ENCODE measurements around the gene ZBTB24.

Gene ZBTB24

GRCh38 chr6:109449064-109449794, 33.8 kb downstream of the ZBTB24 start:
- DNase-seq: no peak

GRCh38 chr6:109448615-109449014, 34.4 kb downstream of the ZBTB24 start:
- no peak for DNase-seq

GRCh38 chr6:109447878-109448555, 35.0 kb downstream of the ZBTB24 start:
- DNase-seq: no peak

GRCh38 chr6:109447087-109447486, 35.9 kb downstream of the ZBTB24 start:
- no peak for DNase-seq

- DNase-seq: no peak
These were observed 36.5 kb downstream of the ZBTB24 start for GRCh38 chr6:109446541-109446940.

GRCh38 chr6:109446072-109446471, 36.9 kb downstream of the ZBTB24 start:
- DNase-seq: no peak

GRCh38 chr6:109445382-109445781, 37.6 kb downstream of the ZBTB24 start:
- no peak for DNase-seq

GRCh38 chr6:109443425-109443950, 39.5 kb downstream of the ZBTB24 start:
- no peak for DNase-seq

GRCh38 chr6:109442393-109442924, 40.6 kb downstream of the ZBTB24 start:
- DNase-seq: no peak

GRCh38 chr6:109441069-109441816, 41.8 kb downstream of the ZBTB24 start:
- peak; percentile 50 for DNase-seq

GRCh38 chr6:109440331-109441068, 42.5 kb downstream of the ZBTB24 start, which contains the start of the genes PPIL6 and SMPD2:
Gene PPIL6, minus strand, starts transcription at chr6:109440628. Its CDS starts 38 bp downstream, at chr6:109440590.
Gene SMPD2, plus strand, starts transcription at chr6:109440724. Its CDS starts 398 bp downstream, at chr6:109441122.
- peak; percentile 79 for DNase-seq

GRCh38 chr6:109436041-109436440, 47.0 kb downstream of the ZBTB24 start:
- no peak for DNase-seq

- no peak for DNase-seq
These were observed 48.6 kb downstream of the ZBTB24 start for GRCh38 chr6:109434456-109434855.

- no peak for DNase-seq
These were observed 53.5 kb downstream of the ZBTB24 start for GRCh38 chr6:109429496-109429895.

GRCh38 chr6:109428889-109429477, 54.0 kb downstream of the ZBTB24 start:
- DNase-seq: no peak

- DNase-seq: no peak
These were observed 58.1 kb downstream of the ZBTB24 start for GRCh38 chr6:109424946-109425345.

GRCh38 chr6:109421184-109421583, 61.8 kb downstream of the ZBTB24 start:
- no peak for DNase-seq

GRCh38 chr6:109420751-109421150, 62.3 kb downstream of the ZBTB24 start:
- DNase-seq: no peak

GRCh38 chr6:109417646-109418045, 65.4 kb downstream of the ZBTB24 start:
- DNase-seq: no peak
